BJ (cell line): ENCODE data around the gene NFKBIE. TPM values are rescaled to one million over a fixed set of nuclear protein-coding genes. Genes with fewer than 3 reads are reported as not detected.

Experiments
- CTCF ChIA-PET: fragments of 350-600 bp; formaldehyde crosslinking; extraction: SDS; loops from one replicate; lab custom pipeline; 2021; ENCODE audit warnings: antibody characterized with exemption, inconsistent platforms; lab: Yijun Ruan, JAX
- POLR2A ChIA-PET: fragments of 300-600 bp; sonication (Branson Sonifier 250); formaldehyde crosslinking; extraction: SDS; loops from one replicate; lab custom pipeline; 2021; ENCODE audit warnings: antibody characterized with exemption; lab: Charles Lee
- DNase-seq: peaks from one replicate; pipeline ENCODE4 v3.0.0-alpha.2; 2011; ENCODE audit warnings: low read depth
- H3K27me3 ChIP-seq: 2 replicates; pipeline ENCODE4 v1.6.0; 2011; ENCODE audit warnings: low read length; ENCODE audit not compliant: control insufficient read depth, insufficient read depth
- H3K36me3 ChIP-seq: 2 replicates; pipeline ENCODE4 v1.5.1; 2011; ENCODE audit warnings: low read length; ENCODE audit not compliant: control insufficient read depth, insufficient read depth
- H3K4me3 ChIP-seq: 2 replicates; pipeline ENCODE4 v1.5.1; 2011; ENCODE audit warnings: low read depth, mild to moderate bottlenecking, control low read depth, low read length
- CTCF ChIP-seq: IDR thresholded peaks from 2 replicates; pipeline ENCODE4 v1.5.1; 2011; ENCODE audit warnings: low read depth, mild to moderate bottlenecking, control low read depth, inconsistent platforms, low read length, moderate library complexity; ENCODE audit not compliant: insufficient read depth
- polyA plus RNA-seq: library from polyadenylated mRNA; depleted of rRNA; stranded (reverse); fragments of >200 nt; gene quantifications from 2 replicates; pipeline ENCODE4 v1.2.3, GENCODE V29; 2011

NFKBIE gene
- polyA plus RNA-seq, 1 experiment = 8.0 TPM

GRCh38 chr6:44276667-44277640 lies 11.6 kb upstream of the NFKBIE start:
- ChIA-PET CTCF (interaction anchor here (0.6 to 3.1 kb wide), 2 partner anchors 8 to 22 kb away, joined by 3 to 16 read pairs; no protein-coding TSS in a partner anchor), POLR2A (no interaction called here)

GRCh38 chr6:44275749-44276648 lies 10.6 kb upstream of the NFKBIE start:
- Histone ChIP-seq H3K27me3 (peaks cover 25% of the 10 kb centered on the region), H3K4me3 (no peak overlapping the region), H3K36me3 (no peaks in the 10 kb centered on the region)
- TF ChIP-seq CTCF = no peak
- POLR2A ChIA-PET = no interaction called here
- CTCF ChIA-PET = interaction anchor here (0.7 to 1.5 kb wide), 3 partner anchors 25 to 62 kb away, joined by 3 to 5 read pairs (median 3); partner anchors contain the start of gene AARS2
- no peak for DNase-seq

More at GRCh38 chr6:44276667-44277640, 11.6 kb upstream of the NFKBIE start:
- Histone ChIP-seq H3K4me3 (no peak overlapping the region), H3K27me3 (peaks cover 15% of the 10 kb centered on the region), H3K36me3 (no peaks in the 10 kb centered on the region)
- DNase-seq = no peak
- TF ChIP-seq CTCF = no peak

- no peak for DNase-seq
- Histone ChIP-seq H3K36me3 (no peaks in the 10 kb centered on the region), H3K27me3 (peaks cover 25% of the 10 kb centered on the region), H3K4me3 (no peak overlapping the region)
- ChIA-PET POLR2A (no interaction called here), CTCF (interaction anchor here (0.7 to 1.5 kb wide), 3 partner anchors 26 to 63 kb away, joined by 3 to 5 read pairs (median 3); partner anchors contain the start of gene AARS2)
- no peak for TF ChIP-seq CTCF
Measured at GRCh38 chr6:44275271-44275748, 10.0 kb upstream of the NFKBIE start.

- ChIA-PET POLR2A (no interaction called here), CTCF (no interaction called here)
- Histone ChIP-seq H3K4me3 (no peak overlapping the region), H3K36me3 (no peaks in the 10 kb centered on the region), H3K27me3 (peaks cover 38% of the 10 kb centered on the region)
- no peak for DNase-seq
- TF ChIP-seq CTCF = no peak
Measured at GRCh38 chr6:44273617-44274016, 8.3 kb upstream of the NFKBIE start.
